HepG2 (cell line): Measurements from ENCODE around the gene ECEL1. TPM values are rescaled to one million over a fixed set of nuclear protein-coding genes. Genes with fewer than 3 reads are reported as not detected.

Experiments
- ATAC-seq: fragments of 200-7000 bp; cut with Tn5 transposase; 3 replicates; pipeline ENCODE4 v1.9.1; 2020; ENCODE audit warnings: mild to moderate bottlenecking, moderate library complexity
- BruUV-seq: library from RNA; stranded (reverse); fragments of 400-500 nt; replicated peaks from 2 replicates; lab custom pipeline; 2021; lab: Mats Ljungman, UMichigan
- CTCF ChIA-PET: fragments of 300-600 bp; formaldehyde crosslinking; extraction: SDS; loops from one replicate; lab custom pipeline; 2021; ENCODE audit warnings: low total read pairs, inconsistent platforms, low intra/inter-chr PET ratio; lab: Yijun Ruan, JAX
- POLR2A ChIA-PET: fragments of 350-600 bp; sonication (Branson Sonifier 250); formaldehyde crosslinking; loops from one replicate; lab custom pipeline; 2020; ENCODE audit warnings: antibody characterized with exemption, inconsistent platforms; lab: Yijun Ruan, JAX
- DNase-seq: peaks from one replicate; pipeline ENCODE4 v3.0.0-alpha.2; 2015; ENCODE audit warnings: low spot score
- FAIRE-seq: peaks from 3 replicates; lab custom pipeline; 2011; peaks lifted over from hg19 to GRCh38; lab: Jason Lieb, UNC
- H2AFZ ChIP-seq: one replicate; pipeline ENCODE4 v1.6.1; 2011; ENCODE audit warnings: low read length, inconsistent platforms
- H3K27ac ChIP-seq: fragments of 300-600 bp; 3 replicates; pipeline ENCODE4 v1.8.0; 2011; ENCODE audit warnings: mixed run types, mild to moderate bottlenecking, mixed read lengths, low read length, inconsistent platforms; ENCODE audit not compliant: insufficient read depth; ENCODE audit errors: extremely low read length
- H3K27me3 ChIP-seq, 2 experiments: fragments of 200-600 bp in 1 of 2; 2 replicates in 1 of 2; 3 replicates in 1 of 2; pipeline versions ENCODE4 v1.6.0 to v1.8.0; 2011; ENCODE audit warnings: low read length in 2 of 2, mild to moderate bottlenecking in 2 of 2, moderate library complexity in 2 of 2, inconsistent platforms in 1 of 2; ENCODE audit not compliant: insufficient read depth in 2 of 2, control insufficient read depth in 1 of 2
- H3K36me3 ChIP-seq, 2 experiments: fragments of 200-600 bp in 1 of 2; replicated peaks in 1 of 2; 2 replicates in 1 of 2; 3 replicates in 1 of 2; pipeline versions ENCODE4 v1.5.1 to v1.8.0; 2011; ENCODE audit warnings: low read length in 2 of 2, inconsistent platforms in 1 of 2; ENCODE audit not compliant: insufficient read depth in 2 of 2, control insufficient read depth in 1 of 2
- H3K4me1 ChIP-seq: 2 replicates; pipeline ENCODE4 v1.5.1; 2012; ENCODE audit warnings: low read length, inconsistent platforms; ENCODE audit not compliant: insufficient read depth
- H3K4me2 ChIP-seq: 2 replicates; pipeline ENCODE4 v1.6.0; 2011; ENCODE audit warnings: low read depth, low read length, inconsistent platforms
- H3K4me3 ChIP-seq, 3 experiments: fragments of 200-600 bp in 1 of 3; sonication (generic), shearing (Covaris generic) in 1 of 3; replicated peaks in 1 of 3; 2 replicates each; pipeline ENCODE4 v1.5.1; 2011 to 2016; ENCODE audit warnings: low read length in 3 of 3, inconsistent platforms in 2 of 3, low read depth in 2 of 3, mild to moderate bottlenecking in 2 of 3, control low read depth in 1 of 3, mixed read lengths in 1 of 3; ENCODE audit not compliant: insufficient read depth in 1 of 3
- H3K79me2 ChIP-seq: one replicate; pipeline ENCODE4 v1.6.1; 2011; ENCODE audit warnings: low read length, inconsistent platforms; ENCODE audit not compliant: insufficient read depth
- H3K9ac ChIP-seq: 2 replicates; pipeline ENCODE4 v1.6.0; 2011; ENCODE audit warnings: mild to moderate bottlenecking, low read depth, low read length, inconsistent platforms; ENCODE audit not compliant: insufficient read depth
- H3K9me3 ChIP-seq: 2 replicates; pipeline ENCODE4 v1.5.1; 2012; ENCODE audit warnings: mild to moderate bottlenecking, low read length
- H4K20me1 ChIP-seq: 2 replicates; pipeline ENCODE4 v1.6.0; 2011; ENCODE audit warnings: inconsistent platforms, mild to moderate bottlenecking, low read length, moderate library complexity; ENCODE audit not compliant: insufficient read depth
- BRCA1 ChIP-seq: sonication (generic); formaldehyde crosslinking; IDR thresholded peaks from 2 replicates; pipeline ENCODE4 v1.4.0; 2020; ENCODE audit warnings: missing genetic modification reagents
- CENPT ChIP-seq: sonication (generic); formaldehyde crosslinking; IDR thresholded peaks from 2 replicates; pipeline ENCODE4 v1.8.0; 2022; ENCODE audit warnings: low read depth, mild to moderate bottlenecking, moderate library complexity, missing genetic modification reagents
- DR1 ChIP-seq: sonication (generic); formaldehyde crosslinking; IDR thresholded peaks from 2 replicates; pipeline ENCODE4 v1.8.0; 2021; ENCODE audit warnings: mild to moderate bottlenecking, missing genetic modification reagents, inconsistent platforms
- NFAT5 ChIP-seq: sonication (generic); formaldehyde crosslinking; IDR thresholded peaks from 2 replicates; pipeline ENCODE4 v1.4.0; 2020; ENCODE audit warnings: missing genetic modification reagents
- ZFP36L2 ChIP-seq: sonication (generic); formaldehyde crosslinking; IDR thresholded peaks from 2 replicates; pipeline ENCODE4 v1.4.0; 2020; ENCODE audit warnings: missing genetic modification reagents
- ZNF34 ChIP-seq: sonication (generic); formaldehyde crosslinking; IDR thresholded peaks from 2 replicates; pipeline ENCODE4 v1.4.0; 2020; ENCODE audit warnings: mild to moderate bottlenecking, missing genetic modification reagents, borderline replicate concordance
- ZNF441 ChIP-seq: sonication (generic); formaldehyde crosslinking; IDR thresholded peaks from 2 replicates; pipeline ENCODE4 v1.7.0; 2021; ENCODE audit warnings: missing genetic modification reagents, borderline replicate concordance
- ZNF598 ChIP-seq: sonication (generic); formaldehyde crosslinking; IDR thresholded peaks from 2 replicates; pipeline ENCODE4 v1.5.1; 2020; ENCODE audit warnings: mild to moderate bottlenecking, missing genetic modification reagents, borderline replicate concordance
- WGBS: methylation state at CpG from one replicate; pipeline ENCODE4 v1.1.6; 2017; ENCODE audit warnings: low lambda C conversion rate; 5-methylcytosine and 5-hydroxymethylcytosine counted together
- in situ Hi-C: cut with HindIII; loops from 2 replicates; pipeline ENCODE4 v1.10.0; 2017; ENCODE audit warnings: low pct_unique_long_range_greater_than_20kb; ENCODE audit not compliant: extremely low pct_ligation_motif_present
- intact Hi-C: fragments of 100-400 bp; cut with micrococcal nuclease; formaldehyde crosslinking; loops from one replicate; pipeline ENCODE4 v1.10.0; 2022; ENCODE audit not compliant: unreplicated experiment
- polyA plus RNA-seq, 8 experiments: library from polyadenylated mRNA; depleted of rRNA in 3 of 8; stranded (reverse) in 7 of 8; unstranded in 1 of 8; fragments of >200 nt; fragmentation: Illumina TruSeq in 4 of 8; extraction: Trizol in 4 of 8; gene quantifications; 2 replicates each; pipeline versions ENCODE4 v1.2.1 to v1.2.3, GENCODE V29; 2011 to 2016; ENCODE audit warnings: low read depth in 4 of 8, missing spikeins in 1 of 8, mixed read lengths in 1 of 8; ENCODE audit not compliant: insufficient read depth in 1 of 8
- total RNA-seq, 5 experiments: library from RNA; depleted of rRNA; stranded (reverse); fragments of >200 nt; fragmentation: Illumina TruSeq; extraction: Trizol; gene quantifications; 2 replicates each; pipeline ENCODE4 v1.2.3, GENCODE V29; 2016; ENCODE audit warnings: low read depth in 1 of 5

ECEL1 gene
- total and polyA plus RNA-seq, 2 of the 13 experiments (the other 11 are each of a cell fraction or from before 2014, with no cell fraction given), result not detected

- no peaks in the 10 kb centered on the region for H3K9me3 ChIP-seq
- peaks cover 15 to 71% of the 10 kb centered on the region in 2 experiments for H3K27me3 ChIP-seq
- no peaks in the 10 kb centered on the region for H3K4me1 ChIP-seq
- BruUV-seq, result no TSS peak
- in situ Hi-C loops, result no loop called here
- H2AFZ ChIP-seq, result no peak overlapping the region
- H3K27ac ChIP-seq, result no peak overlapping the region
- H4K20me1 ChIP-seq, result no peaks in the 10 kb centered on the region; the same call in 1 of the 2 replicates
- ATAC-seq, result no peak
- CTCF ChIA-PET, result no interaction called here
- FAIRE-seq, result no peak
- POLR2A ChIA-PET, result no interaction called here
- no peak for TF ChIP-seq BRCA1 (CRISPR knock-in tag)
- TF ChIP-seq ZNF441 (CRISPR knock-in tag), result no peak
- no peak for TF ChIP-seq NFAT5 (CRISPR knock-in tag)
- no peak for TF ChIP-seq ZFP36L2 (CRISPR knock-in tag)
- TF ChIP-seq DR1, result no peak
- TF ChIP-seq ZNF598, result no peak
- no peak for TF ChIP-seq ZNF34 (CRISPR knock-in tag)
- no peak for TF ChIP-seq CENPT
- no peak overlapping the region for H3K4me3 ChIP-seq
- no peak overlapping the region for H3K4me2 ChIP-seq
- H3K36me3 ChIP-seq, result no peaks in the 10 kb centered on the region
- H3K9ac ChIP-seq, result no peak overlapping the region
- intact Hi-C loops, result loop anchor here (5.0 kb wide), 1 partner anchor 46 kb away; the partner anchor contains the start of gene PRSS56
- no peaks in the 10 kb centered on the region for H3K79me2 ChIP-seq
- WGBS, result 0% methylated on average over 2 of the region's 2 CpGs
- DNase-seq, result no peak
Measured at GRCh38 chr2:232476045-232476444, 11.6 kb downstream of the ECEL1 start.
